Renal cortex interstitium (tissue), 11 donors: Measurements from ENCODE around the gene AKT1S1. TPM values are rescaled to one million over a fixed set of nuclear protein-coding genes. Genes with fewer than 3 reads are reported as not detected.

ENCODE experiments used
- DNase-seq, 11 donors: peaks; one replicate each; pipeline ENCODE4 v3.0.0-alpha.2; 2013; ENCODE audit warnings: low read depth in 9 of 11, low spot score in 4 of 11; ENCODE audit errors: extremely low read depth in 1 of 11
- polyA plus RNA-seq, 3 donors: library from polyadenylated mRNA; unstranded; fragments of 120-200 nt; gene quantifications; one replicate each; pipeline ENCODE4 v1.2.1, GENCODE V29; 2013; ENCODE audit not compliant: insufficient read length in 3 of 3

AKT1S1 gene
- polyA plus RNA-seq, 3 donors: 23.9 to 40.5 (median 38.1) TPM

DNA sequence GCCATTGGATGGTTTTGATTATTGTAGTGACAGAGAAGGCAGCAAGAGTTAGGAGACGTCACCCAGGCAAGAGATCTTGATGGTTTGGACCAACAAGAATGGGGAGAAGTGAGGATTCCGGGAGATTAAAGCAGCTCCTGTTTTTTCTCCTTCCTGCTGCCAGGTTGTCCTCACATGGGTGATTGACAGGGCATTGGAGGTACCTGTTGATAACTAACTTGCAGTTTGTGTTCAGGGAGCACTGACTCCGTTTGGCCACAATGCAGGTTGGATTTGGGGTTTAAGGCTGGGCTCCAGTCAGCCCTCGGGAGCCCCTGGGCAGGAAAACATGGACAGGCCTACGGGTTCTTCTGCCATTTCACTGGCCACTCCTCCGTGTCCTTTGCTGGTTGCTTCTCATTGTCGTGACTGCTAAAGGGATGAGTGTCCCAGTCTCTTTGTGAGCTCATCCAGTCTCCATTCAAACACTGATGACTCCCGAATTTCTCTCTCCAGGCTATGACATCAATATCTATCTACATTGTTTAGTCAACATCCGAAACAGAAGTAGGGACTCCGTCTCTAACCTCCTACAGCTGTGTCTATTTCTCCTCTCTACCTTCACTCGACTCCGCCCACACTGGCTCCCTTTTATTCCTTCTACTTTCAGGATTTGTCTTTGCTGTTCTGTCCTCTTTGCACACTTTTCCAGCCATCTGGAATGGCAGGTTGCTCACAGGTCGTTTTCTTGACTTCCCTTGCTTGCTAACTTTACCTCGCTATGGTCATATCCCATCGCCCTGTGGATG is 27.5 kb downstream of the AKT1S1 start:
- no peak for DNase-seq

DNA sequence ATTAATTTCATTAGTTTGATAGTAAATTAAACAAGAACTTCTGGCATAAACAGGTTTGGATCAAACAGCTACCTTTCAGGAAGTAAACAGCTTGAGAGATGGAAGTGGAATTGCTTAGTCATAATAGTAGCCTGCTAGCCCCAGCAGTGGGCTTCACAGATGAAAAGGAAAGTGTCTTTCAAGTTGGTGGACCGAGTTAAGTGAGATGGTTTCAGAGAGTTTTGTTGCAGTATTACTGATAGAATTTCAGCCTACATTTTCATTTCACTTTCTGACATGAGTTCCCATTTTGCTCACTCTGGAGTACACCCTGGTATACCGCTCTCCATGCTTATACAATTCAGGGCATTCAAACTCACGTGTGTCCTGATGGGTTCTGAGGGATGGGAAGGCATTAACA is 28.2 kb downstream of the AKT1S1 start:
- DNase-seq: no peak

DNA sequence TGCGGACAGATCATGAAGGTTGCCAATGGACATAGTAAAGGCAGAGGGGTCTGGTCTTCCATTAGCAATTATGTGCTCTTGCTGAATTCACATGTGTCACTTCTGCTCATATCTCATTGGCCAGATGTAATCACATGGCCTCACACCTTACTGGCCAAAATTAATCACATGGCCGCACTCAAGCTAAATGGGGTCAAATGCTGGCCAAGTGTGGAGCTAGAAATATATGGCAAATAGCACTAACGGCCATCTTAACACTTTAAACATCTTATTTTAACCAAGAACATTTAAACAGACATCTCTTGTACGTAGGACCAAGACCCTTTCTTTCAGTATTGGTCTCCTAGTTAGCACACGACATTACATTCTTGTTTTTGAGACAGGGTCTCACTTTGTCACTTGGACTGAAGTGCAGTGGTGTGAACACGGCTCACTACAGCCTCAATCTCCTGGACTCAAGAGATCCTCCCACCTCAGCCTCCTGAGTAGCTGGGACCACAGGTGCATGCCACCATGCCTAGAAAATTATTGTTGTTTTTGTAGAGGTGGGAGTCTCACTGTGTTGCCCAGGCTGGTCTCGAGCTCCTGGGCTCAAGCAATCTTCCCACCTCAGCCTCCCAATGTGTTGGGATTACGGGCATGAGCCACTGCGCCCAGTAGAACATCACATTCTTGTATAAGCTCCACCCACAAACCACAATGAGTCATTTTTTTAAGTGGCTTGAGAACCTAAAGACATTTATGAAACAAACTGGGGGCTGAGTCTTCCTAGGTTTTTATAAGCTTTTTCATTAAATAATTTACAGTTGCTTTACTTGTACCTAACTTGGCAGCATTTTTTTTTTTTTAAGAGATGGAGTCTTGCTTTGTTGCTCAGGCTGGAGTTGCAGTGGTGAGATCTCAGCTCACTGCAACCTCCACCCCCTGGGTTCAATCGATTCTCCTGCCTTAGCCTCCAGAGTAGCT is 29.1 kb downstream of the AKT1S1 start:
- no peak for DNase-seq

DNA sequence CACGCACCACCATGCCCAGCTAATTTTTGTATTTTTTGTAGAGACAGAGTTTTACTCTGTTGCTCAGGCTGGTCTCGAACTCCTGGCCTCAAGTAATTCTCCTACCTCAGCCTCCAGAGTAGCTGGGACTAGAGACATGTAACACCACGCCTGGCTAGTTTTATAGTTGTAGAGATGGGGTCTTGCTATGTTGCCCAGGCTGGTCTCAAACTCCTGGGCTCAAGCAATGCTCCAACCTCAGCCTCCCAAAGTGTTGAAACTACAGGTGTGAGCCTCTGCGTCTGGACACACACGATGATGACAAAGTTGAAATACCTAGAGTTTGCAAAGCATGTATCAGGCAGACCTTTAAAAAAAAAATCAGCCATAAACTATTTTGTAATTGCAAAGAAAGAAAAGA is 30.7 kb downstream of the AKT1S1 start:
- DNase-seq: no peak

DNA sequence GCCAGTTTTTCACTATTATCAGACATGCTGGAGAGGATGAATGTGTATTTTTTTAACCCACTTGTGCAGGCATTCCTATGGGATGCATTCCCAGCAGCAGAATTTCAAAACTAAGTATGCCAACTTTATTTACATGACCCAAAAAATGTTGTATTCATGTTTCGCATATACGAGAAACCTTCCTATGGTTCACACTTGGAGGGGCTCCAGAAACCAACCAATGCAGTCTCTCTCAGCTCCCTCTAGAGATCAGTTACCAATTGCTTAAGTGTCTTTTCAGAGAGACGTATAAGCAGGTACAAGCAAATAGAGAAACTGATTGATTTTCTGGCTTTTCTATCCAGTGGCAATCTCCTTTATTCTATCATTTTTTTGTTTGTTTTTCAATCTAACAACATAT is 31.7 kb downstream of the AKT1S1 start:
- DNase-seq: no peak

DNA sequence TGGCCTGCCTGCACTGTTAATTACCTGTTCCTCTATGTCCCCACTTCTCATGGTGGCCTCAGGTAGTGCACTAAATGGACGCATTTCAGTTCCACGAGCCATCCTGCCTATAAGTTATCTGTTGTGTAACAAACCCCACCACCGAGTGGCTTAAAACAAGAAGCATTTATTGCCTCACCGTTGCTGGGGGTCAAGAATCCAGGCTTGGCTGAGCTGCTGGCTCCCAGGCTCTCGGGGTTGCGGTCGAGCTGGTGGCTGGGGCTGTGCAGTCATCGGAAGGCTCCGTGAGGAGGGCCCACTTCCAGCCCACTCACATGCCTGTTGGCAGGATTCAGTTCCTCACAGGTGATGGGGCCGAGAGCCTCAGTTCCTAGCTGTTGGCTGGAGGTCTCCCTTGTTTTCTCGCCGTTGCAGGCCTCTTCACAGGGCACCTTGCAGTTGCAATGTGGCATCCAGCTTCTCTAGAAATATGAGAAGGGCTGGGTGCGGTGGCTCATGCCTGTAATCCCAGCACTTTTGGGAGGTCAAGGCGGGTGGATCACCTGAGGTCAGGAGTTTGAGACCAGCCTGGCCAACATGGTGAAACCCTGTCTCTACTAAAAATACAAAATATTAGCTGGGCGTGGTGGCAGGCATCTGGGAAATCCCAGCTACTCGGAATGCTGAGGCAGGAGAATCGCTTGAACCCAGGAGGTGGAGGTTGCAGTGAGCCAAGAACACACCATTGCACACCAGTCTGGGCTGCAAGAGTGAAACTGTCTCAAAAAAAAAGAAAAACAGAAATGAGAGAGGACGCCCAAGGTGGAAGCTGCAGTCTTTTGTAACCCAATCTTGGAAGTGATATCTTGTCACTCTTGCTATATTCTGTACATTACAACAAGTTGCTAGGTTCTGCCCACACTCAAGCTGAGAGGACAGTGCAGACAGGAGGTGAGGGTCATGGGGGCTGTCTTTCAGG is 32.7 kb downstream of the AKT1S1 start:
- no peak for DNase-seq

- no peak for DNase-seq
Observed at GRCh38 chr19:49843265-49843664, 33.9 kb downstream of the AKT1S1 start.

DNA sequence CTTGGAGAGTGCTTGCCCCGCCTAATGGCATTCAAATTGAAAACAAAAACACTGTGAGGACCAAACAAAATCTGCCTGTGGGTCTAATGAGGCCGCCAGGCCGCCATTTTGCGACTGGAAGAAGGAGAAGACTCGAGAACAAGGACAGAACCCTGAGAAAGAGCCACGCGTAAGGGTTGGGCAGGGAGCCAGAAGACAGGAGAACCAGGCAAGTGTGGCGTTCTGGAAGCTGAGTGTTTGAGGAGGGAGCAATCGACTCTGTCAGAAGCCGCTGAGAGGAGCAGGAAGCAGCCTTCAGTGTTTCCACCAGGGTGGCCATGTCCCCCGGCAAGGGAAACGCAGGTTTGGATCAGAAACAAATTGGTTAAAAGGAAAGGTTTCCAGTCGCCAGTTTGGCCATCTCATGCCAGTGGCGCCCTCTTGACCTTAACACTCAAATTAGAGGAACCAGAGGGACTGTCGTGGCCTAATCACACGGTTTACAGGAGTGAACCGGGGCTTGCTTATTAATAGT is 36.4 kb downstream of the AKT1S1 start:
- no peak for DNase-seq

DNA sequence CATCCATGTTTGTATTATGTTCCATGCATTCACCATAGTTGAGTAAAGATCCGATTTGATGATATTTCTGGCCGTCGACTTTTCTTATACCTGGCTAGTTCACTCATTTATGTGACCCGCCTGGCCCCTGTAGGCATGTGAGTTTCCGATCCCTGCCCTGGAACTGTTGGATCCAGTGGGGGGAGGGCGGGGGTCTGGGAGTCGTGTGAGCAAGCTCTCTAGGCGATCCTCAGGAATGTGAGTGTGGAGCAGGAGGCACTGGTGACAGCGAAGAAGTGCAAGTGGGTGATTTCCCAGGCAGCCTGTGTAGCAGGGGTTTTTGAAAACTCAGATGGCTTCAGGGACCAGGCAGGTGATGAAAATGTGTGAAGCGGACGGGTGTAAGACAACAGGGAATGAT is 36.8 kb downstream of the AKT1S1 start:
- DNase-seq: no peak

- DNase-seq: no peak
Observed at GRCh38 chr19:49839713-49840112, 37.4 kb downstream of the AKT1S1 start.

- DNase-seq: no peak
Observed at GRCh38 chr19:49838885-49839588, 38.1 kb downstream of the AKT1S1 start.

- no peak for DNase-seq
Observed at GRCh38 chr19:49837425-49837824, 39.7 kb downstream of the AKT1S1 start.

DNA sequence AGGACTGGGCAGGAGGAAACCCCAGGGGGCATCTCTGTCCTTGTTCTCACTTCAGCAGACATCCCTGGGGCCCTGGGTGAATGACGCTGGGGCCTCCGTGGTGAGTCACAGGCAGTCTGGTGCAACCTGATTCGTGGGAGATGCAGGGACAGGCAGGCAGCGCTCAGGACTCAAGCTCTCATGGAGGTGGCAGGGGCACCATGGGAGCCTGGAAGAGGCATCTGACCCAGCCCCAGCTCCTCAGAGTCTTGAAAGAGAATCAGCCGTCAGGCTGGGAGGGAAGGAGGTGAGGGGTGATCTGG is 40.2 kb downstream of the AKT1S1 start:
- no peak for DNase-seq

- no peak for DNase-seq
Observed at GRCh38 chr19:49836176-49837008, 40.8 kb downstream of the AKT1S1 start.

DNA sequence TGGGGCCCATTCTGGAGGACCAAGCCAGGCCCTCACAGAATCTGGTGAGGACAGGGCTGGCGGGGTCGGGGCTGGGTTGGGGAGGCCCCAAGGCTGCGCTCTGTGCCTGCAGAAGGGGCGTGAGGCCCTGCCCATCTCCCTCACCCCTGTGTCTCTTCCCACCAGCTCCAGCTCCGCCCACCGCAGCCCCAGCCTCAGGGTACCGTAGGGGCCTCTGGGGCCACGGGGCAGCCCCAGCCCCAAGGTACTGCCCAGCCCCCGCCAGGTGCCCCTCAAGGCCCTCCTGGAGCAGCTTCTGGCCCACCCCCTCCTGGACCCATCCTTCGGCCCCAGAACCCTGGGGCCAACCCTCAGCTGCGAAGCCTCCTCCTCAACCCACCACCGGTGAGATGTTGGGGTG is 41.6 kb downstream of the AKT1S1 start:
- no peak for DNase-seq

DNA sequence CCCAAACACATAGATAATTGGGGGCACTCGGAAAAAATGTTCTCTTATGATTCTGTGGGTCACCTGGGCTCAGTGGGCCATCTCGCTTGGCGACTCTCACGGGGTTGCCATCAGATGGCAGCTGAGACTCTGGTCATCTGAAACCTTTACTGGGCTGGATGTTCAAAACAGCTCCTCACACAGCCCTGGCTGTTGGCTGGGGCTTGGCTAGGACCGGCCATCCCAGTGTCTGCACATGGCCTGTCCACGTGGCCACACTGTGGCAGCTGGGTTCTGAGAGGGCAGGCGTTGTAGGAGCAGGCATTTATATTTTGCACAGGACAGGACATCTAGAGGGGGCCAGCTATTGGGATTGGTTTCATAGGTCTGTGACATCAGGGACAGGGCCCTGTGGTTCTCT is 43.6 kb downstream of the AKT1S1 start:
- DNase-seq: no peak

- no peak for DNase-seq
Observed at GRCh38 chr19:49832556-49832955, 44.6 kb downstream of the AKT1S1 start.

GRCh38 chr19:49831592-49831991 is 45.6 kb downstream of the AKT1S1 start:
- no peak for DNase-seq
